Measurements from ENCODE around the gene IQSEC2. TPM values are rescaled to one million over a fixed set of nuclear protein-coding genes. Genes with fewer than 3 reads are reported as not detected.
A peak's percentile ranks its signal among the peaks of the same experiment; 100 is the strongest.

The IQSEC2 gene
- total RNA-seq, 4 donors from 2014 or later: 10.1 to 25.7 (median 16.8) TPM

DNA sequence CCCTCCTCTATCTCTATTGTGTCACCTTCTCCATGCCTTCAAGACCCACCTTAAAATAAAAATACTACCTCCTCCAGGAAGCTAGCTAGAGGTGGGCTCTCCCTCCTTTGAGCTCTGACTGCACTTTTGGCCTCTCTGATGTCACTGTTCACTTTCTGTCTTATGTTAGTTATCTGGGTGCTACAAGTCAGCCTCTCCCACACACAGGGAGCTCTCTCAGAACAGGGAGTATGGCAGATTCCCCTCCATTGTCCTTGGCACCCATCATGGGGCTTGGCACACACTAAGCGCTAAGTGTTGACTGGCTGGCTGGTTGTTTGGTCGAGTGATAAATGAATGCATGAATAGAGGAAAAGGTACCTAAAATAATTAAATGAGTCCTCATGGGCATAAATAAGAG is 35.2 kb downstream of the IQSEC2 start:
- H3K9me3 ChIP-seq: no peaks in the 10 kb centered on the region
- WGBS, 2 donors (ENCODE audit: low coverage in 1 of 2): 77% methylated on average over 2 of the region's 2 CpGs; no CpG with 5 or more reads in 1 of the 2 donors

DNA sequence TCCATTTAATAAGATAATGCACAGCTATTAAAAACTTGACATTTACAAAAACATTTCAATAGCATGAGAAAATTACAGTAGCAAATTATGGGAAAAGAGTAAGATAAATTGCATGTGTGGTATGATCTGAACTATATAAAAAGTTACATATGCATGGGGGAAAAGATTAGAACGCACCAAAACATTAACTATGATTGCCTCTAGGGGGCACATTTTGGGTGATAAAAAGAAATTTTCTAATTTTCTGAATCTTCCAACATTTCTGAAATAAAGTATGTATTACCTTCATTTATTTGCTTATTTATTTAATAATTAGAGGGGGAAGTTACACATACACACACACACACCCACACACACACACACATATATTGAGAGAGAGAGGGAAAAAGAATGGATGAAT is 36.8 kb downstream of the IQSEC2 start:
- Histone ChIP-seq H3K9me3 (no peaks in the 10 kb centered on the region), H3K4me3 (no peak overlapping the region), H3K27ac (no peak overlapping the region), H3K36me3 (peaks cover 0 to 46% of the 10 kb centered on the region in 2 donors), H3K4me1 (no peaks in the 10 kb centered on the region), H3K27me3 (no peaks in the 10 kb centered on the region)
- ATAC-seq: no peak
- TF ChIP-seq EP300 (IDR thresholded peaks at IDR 0.05): no peak
- TF ChIP-seq, protein P1, sequence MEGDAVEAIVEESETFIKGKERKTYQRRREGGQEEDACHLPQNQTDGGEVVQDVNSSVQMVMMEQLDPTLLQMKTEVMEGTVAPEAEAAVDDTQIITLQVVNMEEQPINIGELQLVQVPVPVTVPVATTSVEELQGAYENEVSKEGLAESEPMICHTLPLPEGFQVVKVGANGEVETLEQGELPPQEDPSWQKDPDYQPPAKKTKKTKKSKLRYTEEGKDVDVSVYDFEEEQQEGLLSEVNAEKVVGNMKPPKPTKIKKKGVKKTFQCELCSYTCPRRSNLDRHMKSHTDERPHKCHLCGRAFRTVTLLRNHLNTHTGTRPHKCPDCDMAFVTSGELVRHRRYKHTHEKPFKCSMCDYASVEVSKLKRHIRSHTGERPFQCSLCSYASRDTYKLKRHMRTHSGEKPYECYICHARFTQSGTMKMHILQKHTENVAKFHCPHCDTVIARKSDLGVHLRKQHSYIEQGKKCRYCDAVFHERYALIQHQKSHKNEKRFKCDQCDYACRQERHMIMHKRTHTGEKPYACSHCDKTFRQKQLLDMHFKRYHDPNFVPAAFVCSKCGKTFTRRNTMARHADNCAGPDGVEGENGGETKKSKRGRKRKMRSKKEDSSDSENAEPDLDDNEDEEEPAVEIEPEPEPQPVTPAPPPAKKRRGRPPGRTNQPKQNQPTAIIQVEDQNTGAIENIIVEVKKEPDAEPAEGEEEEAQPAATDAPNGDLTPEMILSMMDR (IDR thresholded peaks at IDR 0.05): peak in 1 of 4 experiments; percentile 14
- WGBS, 2 donors (ENCODE audit: low coverage in 1 of 2): 40 to 87% methylated on average over 1 of the region's 1 CpG

More for the DNA sequence above, 35.2 kb downstream of the IQSEC2 start:
- Histone ChIP-seq H3K36me3 (peaks cover 0 to 47% of the 10 kb centered on the region in 2 donors), H3K4me1 (no peaks in the 10 kb centered on the region), H3K27ac (no peak overlapping the region), H3K4me3 (no peak overlapping the region), H3K27me3 (no peaks in the 10 kb centered on the region)
- no peak for ATAC-seq
- no peak for TF ChIP-seq POLR2A (IDR thresholded peaks at IDR 0.05)
- TF ChIP-seq, protein P1 (IDR thresholded peaks at IDR 0.05): no peak

DNA sequence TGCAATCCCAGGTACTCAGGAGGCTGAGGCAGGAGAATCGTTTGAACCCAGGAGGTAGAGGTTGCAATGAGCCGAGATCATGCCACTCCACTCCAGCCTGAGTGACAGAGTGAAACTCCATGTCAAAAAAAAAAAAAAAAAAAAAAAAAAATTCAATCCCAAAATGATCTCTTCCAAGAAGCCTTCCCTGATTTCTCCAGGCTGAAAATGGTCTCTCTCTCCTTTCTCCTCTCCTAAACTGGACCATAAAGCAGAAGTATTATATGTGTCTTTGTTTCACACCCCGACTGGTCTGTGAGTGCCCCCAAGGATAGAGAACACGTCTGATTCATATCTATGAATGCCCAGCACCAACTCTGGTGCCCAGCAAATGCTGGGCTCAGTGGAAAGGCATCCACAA is 39.1 kb downstream of the IQSEC2 start:
- Histone ChIP-seq H3K27me3 (no peaks in the 10 kb centered on the region), H3K9me3 (no peaks in the 10 kb centered on the region), H3K4me3 (no peak overlapping the region), H3K36me3 (peaks cover 0 to 63% of the 10 kb centered on the region in 2 donors), H3K27ac (no peak overlapping the region), H3K4me1 (no peaks in the 10 kb centered on the region)
- ATAC-seq: no peak
- WGBS, 2 donors (ENCODE audit: low coverage in 1 of 2): 64% methylated on average over 4 of the region's 4 CpGs; no CpG with 5 or more reads in 1 of the 2 donors
- TF ChIP-seq POLR2AphosphoS5 (IDR thresholded peaks at IDR 0.05) (no peak), EP300 (IDR thresholded peaks at IDR 0.05) (no peak), POLR2A (IDR thresholded peaks at IDR 0.05) (no peak)
- TF ChIP-seq, protein P1 (IDR thresholded peaks at IDR 0.05): no peak

DNA sequence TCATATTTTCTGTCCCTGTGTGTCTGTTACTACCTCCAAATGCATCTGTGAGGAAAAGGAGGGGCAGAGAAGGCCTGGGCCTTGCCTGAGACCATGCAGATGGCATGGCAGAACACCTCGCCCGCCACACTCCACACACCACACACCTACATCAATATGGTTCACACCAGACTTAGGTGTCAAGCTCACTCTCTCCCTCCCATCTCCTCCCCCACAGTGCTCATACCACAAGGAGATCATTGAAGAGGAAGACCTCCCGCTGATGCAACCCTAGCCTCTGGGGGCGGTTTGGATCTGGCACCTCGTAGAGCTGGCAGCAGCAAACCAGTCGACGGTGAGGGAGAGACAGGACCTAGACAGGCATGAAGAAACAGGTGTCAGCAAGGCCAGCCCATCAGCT is 39.8 kb downstream of the IQSEC2 start:
- no peak for ATAC-seq
- H3K4me1 ChIP-seq: no peaks in the 10 kb centered on the region
- H3K36me3 ChIP-seq: peaks cover 0 to 63% of the 10 kb centered on the region in 2 donors
- WGBS, 2 donors (ENCODE audit: low coverage in 1 of 2): no CpG with 5 or more reads among the region's 7 CpGs
- no peaks in the 10 kb centered on the region for H3K27me3 ChIP-seq
- TF ChIP-seq POLR2A (IDR thresholded peaks at IDR 0.05) (no peak), EP300 (IDR thresholded peaks at IDR 0.05) (no peak), POLR2AphosphoS5 (IDR thresholded peaks at IDR 0.05) (no peak)
- TF ChIP-seq, protein P1 (IDR thresholded peaks at IDR 0.05): no peak
- H3K9me3 ChIP-seq: no peaks in the 10 kb centered on the region
- no peak overlapping the region for H3K27ac ChIP-seq
- H3K4me3 ChIP-seq: no peak overlapping the region

DNA sequence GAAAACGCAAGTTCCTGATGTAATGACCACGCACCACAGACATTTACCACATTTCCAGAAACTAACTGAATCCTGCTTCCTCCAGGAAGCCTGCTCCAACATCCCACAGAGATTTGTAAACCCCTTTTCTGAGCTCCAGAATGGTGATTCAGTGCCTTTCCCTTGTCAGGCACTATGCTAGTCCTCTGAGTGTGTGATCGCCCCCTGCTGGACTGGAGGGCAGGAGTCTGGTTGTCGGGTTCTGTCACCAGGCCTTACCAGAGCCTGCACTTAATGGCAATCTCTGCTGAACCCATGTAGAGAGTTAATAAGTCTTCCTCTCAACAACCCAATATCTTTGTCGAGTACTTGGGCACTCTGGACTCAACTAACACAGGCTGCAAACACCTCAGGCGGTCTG is 41.9 kb downstream of the IQSEC2 start:
- H3K27me3 ChIP-seq: no peaks in the 10 kb centered on the region
- peaks cover 0 to 76% of the 10 kb centered on the region in 2 donors for H3K36me3 ChIP-seq
- no peak for ATAC-seq
- no peak for TF ChIP-seq EP300 (IDR thresholded peaks at IDR 0.05)
- no peak for TF ChIP-seq POLR2A (IDR thresholded peaks at IDR 0.05)
- TF ChIP-seq, protein P1 (IDR thresholded peaks at IDR 0.05): no peak
- TF ChIP-seq POLR2AphosphoS5 (IDR thresholded peaks at IDR 0.05): no peak
- H3K4me1 ChIP-seq: no peaks in the 10 kb centered on the region
- H3K9me3 ChIP-seq: no peaks in the 10 kb centered on the region
- H3K4me3 ChIP-seq: no peak overlapping the region
- 80 to 90% methylated on average over 4 of the region's 6 CpGs for WGBS, 2 donors (ENCODE audit: low coverage in 1 of 2)
- no peak overlapping the region for H3K27ac ChIP-seq
